ENCODE measurements around the gene TBCCD1. TPM values are rescaled to one million over a fixed set of nuclear protein-coding genes. Genes with fewer than 3 reads are reported as not detected.

The TBCCD1 gene
- total RNA-seq, 1 donor from 2014 or later: 13.5 TPM

- H3K27me3 Mint-ChIP-seq: no peaks in the 10 kb centered on the region
- no peak for DNase-seq (ENCODE audit: low spot score, unreplicated experiment)
- TF ChIP-seq CTCF (IDR thresholded peaks at IDR 0.05; ENCODE audit: unreplicated experiment): no peak
- peak overlapping the region; percentile 92 for H3K4me3 Mint-ChIP-seq (ENCODE audit: low read depth)
- peak overlapping the region; percentile 96 for H3K27ac Mint-ChIP-seq
- peaks cover 26% of the 10 kb centered on the region for H3K4me1 Mint-ChIP-seq (ENCODE audit: low read depth)
- H3K36me3 Mint-ChIP-seq (ENCODE audit: insufficient read depth): peaks cover 2% of the 10 kb centered on the region
- no peaks in the 10 kb centered on the region for H3K9me3 Mint-ChIP-seq (ENCODE audit: low read depth)
Measured at GRCh38 chr3:186566772-186567071, 417 bp downstream of the TBCCD1 start.

GRCh38 chr3:186564586-186564985 lies 2.6 kb downstream of the TBCCD1 start:
- no peaks in the 10 kb centered on the region for H3K9me3 Mint-ChIP-seq (ENCODE audit: low read depth)
- DNase-seq (ENCODE audit: low spot score, unreplicated experiment): no peak
- H3K4me1 Mint-ChIP-seq (ENCODE audit: low read depth): peaks cover 14% of the 10 kb centered on the region
- H3K4me3 Mint-ChIP-seq (ENCODE audit: low read depth): no peak overlapping the region
- TF ChIP-seq CTCF (IDR thresholded peaks at IDR 0.05; ENCODE audit: unreplicated experiment): no peak
- no peak overlapping the region for H3K27ac Mint-ChIP-seq
- no peaks in the 10 kb centered on the region for H3K27me3 Mint-ChIP-seq
- H3K36me3 Mint-ChIP-seq (ENCODE audit: insufficient read depth): peaks cover 2% of the 10 kb centered on the region

- no peak for TF ChIP-seq CTCF (IDR thresholded peaks at IDR 0.05; ENCODE audit: unreplicated experiment)
- no peaks in the 10 kb centered on the region for H3K27me3 Mint-ChIP-seq
- no peak overlapping the region for H3K27ac Mint-ChIP-seq
- no peaks in the 10 kb centered on the region for H3K9me3 Mint-ChIP-seq (ENCODE audit: low read depth)
- H3K4me3 Mint-ChIP-seq (ENCODE audit: low read depth): no peak overlapping the region
- no peaks in the 10 kb centered on the region for H3K4me1 Mint-ChIP-seq (ENCODE audit: low read depth)
- peaks cover 12% of the 10 kb centered on the region for H3K36me3 Mint-ChIP-seq (ENCODE audit: insufficient read depth)
- no peak for DNase-seq (ENCODE audit: low spot score, unreplicated experiment)
Measured at GRCh38 chr3:186552408-186553031, 14.6 kb downstream of the TBCCD1 start.

- no peak for TF ChIP-seq CTCF (IDR thresholded peaks at IDR 0.05; ENCODE audit: unreplicated experiment)
- Mint-ChIP-seq H3K4me3 (ENCODE audit: low read depth) (no peak overlapping the region), H3K27ac (no peak overlapping the region), H3K4me1 (ENCODE audit: low read depth) (no peaks in the 10 kb centered on the region), H3K36me3 (ENCODE audit: insufficient read depth) (peaks cover 9% of the 10 kb centered on the region), H3K9me3 (ENCODE audit: low read depth) (no peaks in the 10 kb centered on the region), H3K27me3 (no peaks in the 10 kb centered on the region)
- DNase-seq (ENCODE audit: low spot score, unreplicated experiment): no peak
Measured at GRCh38 chr3:186551387-186551786, 15.8 kb downstream of the TBCCD1 start.

- no peaks in the 10 kb centered on the region for H3K27me3 Mint-ChIP-seq
- no peaks in the 10 kb centered on the region for H3K4me1 Mint-ChIP-seq (ENCODE audit: low read depth)
- DNase-seq (ENCODE audit: low spot score, unreplicated experiment): no peak
- TF ChIP-seq CTCF (IDR thresholded peaks at IDR 0.05; ENCODE audit: unreplicated experiment): no peak
- H3K4me3 Mint-ChIP-seq (ENCODE audit: low read depth): no peak overlapping the region
- no peaks in the 10 kb centered on the region for H3K9me3 Mint-ChIP-seq (ENCODE audit: low read depth)
- H3K36me3 Mint-ChIP-seq (ENCODE audit: insufficient read depth): peaks cover 8% of the 10 kb centered on the region
- no peak overlapping the region for H3K27ac Mint-ChIP-seq
Measured at GRCh38 chr3:186549497-186549896, 17.6 kb downstream of the TBCCD1 start.
